Activated naive CD4-positive, alpha-beta T cell treated with anti-CD3 and anti-CD28 coated beads, Interleukin-2, amount 10 ng/mL, durations not matched to agents 7 days and 5 days (primary cell): Measurements from ENCODE around the gene LRRC3.

Experiments
- CTCF ChIA-PET: fragments of 350-600 bp; sonication (Branson Sonifier 250); formaldehyde crosslinking; loops from one replicate; lab custom pipeline; 2021; ENCODE audit warnings: antibody characterized with exemption; lab: Charles Lee
- DNase-seq: peaks from one replicate; pipeline ENCODE4 v3.0.0-alpha.2; 2020
- H3K27ac Mint-ChIP-seq: one replicate; pipeline ENCODE4 v1.8.0; 2021; ENCODE audit warnings: mild to moderate bottlenecking, moderate library complexity, mixed read lengths
- H3K27me3 Mint-ChIP-seq: one replicate; pipeline ENCODE4 v1.8.0; 2021; ENCODE audit warnings: mild to moderate bottlenecking, mixed read lengths
- H3K36me3 Mint-ChIP-seq: one replicate; pipeline ENCODE4 v1.8.0; 2021; ENCODE audit warnings: mixed read lengths
- H3K4me1 Mint-ChIP-seq: one replicate; pipeline ENCODE4 v1.8.0; 2021; ENCODE audit warnings: mixed read lengths
- H3K4me3 Mint-ChIP-seq: one replicate; pipeline ENCODE4 v1.8.0; 2021; ENCODE audit warnings: mild to moderate bottlenecking, moderate library complexity, mixed read lengths
- H3K9me3 Mint-ChIP-seq: one replicate; pipeline ENCODE4 v1.8.0; 2021; ENCODE audit warnings: mixed read lengths

The LRRC3 gene

GRCh38 chr21:44429894-44430293 lies 25.4 kb upstream of the LRRC3 start:
- Mint-ChIP-seq H3K36me3 (peaks cover 18% of the 10 kb centered on the region), H3K4me1 (no peaks in the 10 kb centered on the region), H3K9me3 (peaks cover 17% of the 10 kb centered on the region), H3K27me3 (peaks cover 5% of the 10 kb centered on the region), H3K4me3 (no peak overlapping the region), H3K27ac (no peak overlapping the region)
- CTCF ChIA-PET = no interaction called here
- DNase-seq = no peak

GRCh38 chr21:44431300-44431699 lies 24.0 kb upstream of the LRRC3 start:
- no peak overlapping the region for H3K27ac Mint-ChIP-seq
- CTCF ChIA-PET = interaction anchor here (0.7 kb wide), 1 partner anchor 78 kb away, joined by 3 read pairs; the partner anchor contains the start of gene TRPM2
- peaks cover 5% of the 10 kb centered on the region for H3K27me3 Mint-ChIP-seq
- H3K4me3 Mint-ChIP-seq = no peak overlapping the region
- H3K9me3 Mint-ChIP-seq = peaks cover 17% of the 10 kb centered on the region
- H3K4me1 Mint-ChIP-seq = no peaks in the 10 kb centered on the region
- H3K36me3 Mint-ChIP-seq = peaks cover 23% of the 10 kb centered on the region
- DNase-seq = peak; percentile 3

- Mint-ChIP-seq H3K4me1 (no peaks in the 10 kb centered on the region), H3K27ac (no peak overlapping the region), H3K9me3 (peaks cover 13% of the 10 kb centered on the region), H3K4me3 (no peak overlapping the region), H3K36me3 (peaks cover 15% of the 10 kb centered on the region), H3K27me3 (peaks cover 5% of the 10 kb centered on the region)
- peak; percentile 14 for DNase-seq
- CTCF ChIA-PET = no interaction called here
These were observed 22.2 kb upstream of the LRRC3 start for GRCh38 chr21:44432841-44433790.

GRCh38 chr21:44433791-44434567 lies 21.3 kb upstream of the LRRC3 start:
- peaks cover 10% of the 10 kb centered on the region for H3K9me3 Mint-ChIP-seq

GRCh38 chr21:44434568-44434925 lies 20.8 kb upstream of the LRRC3 start:
- peaks cover 5% of the 10 kb centered on the region for H3K27me3 Mint-ChIP-seq
- H3K4me1 Mint-ChIP-seq = no peaks in the 10 kb centered on the region
- peaks cover 15% of the 10 kb centered on the region for H3K36me3 Mint-ChIP-seq
- H3K27ac Mint-ChIP-seq = no peak overlapping the region
- peak; percentile 14 for DNase-seq
- CTCF ChIA-PET = no interaction called here
- peaks cover 10% of the 10 kb centered on the region for H3K9me3 Mint-ChIP-seq
- no peak overlapping the region for H3K4me3 Mint-ChIP-seq

More at GRCh38 chr21:44433791-44434567, 21.3 kb upstream of the LRRC3 start:
- no peak overlapping the region for H3K27ac Mint-ChIP-seq
- H3K4me3 Mint-ChIP-seq = no peak overlapping the region
- H3K36me3 Mint-ChIP-seq = peaks cover 13% of the 10 kb centered on the region
- peaks cover 5% of the 10 kb centered on the region for H3K27me3 Mint-ChIP-seq
- no peaks in the 10 kb centered on the region for H3K4me1 Mint-ChIP-seq
- DNase-seq = peak; percentile 16
- CTCF ChIA-PET = no interaction called here

GRCh38 chr21:44434936-44435635 lies 20.2 kb upstream of the LRRC3 start:
- DNase-seq = peak; percentile 12
- Mint-ChIP-seq H3K36me3 (peaks cover 12% of the 10 kb centered on the region), H3K9me3 (peaks cover 5% of the 10 kb centered on the region), H3K4me1 (no peaks in the 10 kb centered on the region), H3K27ac (no peak overlapping the region), H3K4me3 (no peak overlapping the region), H3K27me3 (peaks cover 5% of the 10 kb centered on the region)
- CTCF ChIA-PET = no interaction called here

GRCh38 chr21:44436111-44436611 lies 19.1 kb upstream of the LRRC3 start:
- peaks cover 5% of the 10 kb centered on the region for H3K27me3 Mint-ChIP-seq
- no peak overlapping the region for H3K4me3 Mint-ChIP-seq
- peaks cover 10% of the 10 kb centered on the region for H3K36me3 Mint-ChIP-seq
- CTCF ChIA-PET = no interaction called here
- H3K4me1 Mint-ChIP-seq = no peaks in the 10 kb centered on the region
- peak; percentile 17 for DNase-seq
- no peak overlapping the region for H3K27ac Mint-ChIP-seq
- peaks cover 3% of the 10 kb centered on the region for H3K9me3 Mint-ChIP-seq

- H3K4me1 Mint-ChIP-seq = no peaks in the 10 kb centered on the region
- H3K27ac Mint-ChIP-seq = no peak overlapping the region
- CTCF ChIA-PET = no interaction called here
These were observed 18.4 kb upstream of the LRRC3 start for GRCh38 chr21:44436958-44437357.

GRCh38 chr21:44437371-44437695 lies 18.0 kb upstream of the LRRC3 start:
- Mint-ChIP-seq H3K9me3 (no peaks in the 10 kb centered on the region), H3K4me3 (no peak overlapping the region), H3K27ac (no peak overlapping the region), H3K27me3 (peaks cover 1% of the 10 kb centered on the region), H3K4me1 (no peaks in the 10 kb centered on the region), H3K36me3 (peaks cover 8% of the 10 kb centered on the region)
- DNase-seq = no peak
- CTCF ChIA-PET = no interaction called here

More at GRCh38 chr21:44436958-44437357, 18.4 kb upstream of the LRRC3 start:
- Mint-ChIP-seq H3K4me3 (no peak overlapping the region), H3K9me3 (no peaks in the 10 kb centered on the region), H3K36me3 (peaks cover 10% of the 10 kb centered on the region), H3K27me3 (peaks cover 5% of the 10 kb centered on the region)
- no peak for DNase-seq

GRCh38 chr21:44437696-44438431 lies 17.4 kb upstream of the LRRC3 start:
- no peaks in the 10 kb centered on the region for H3K9me3 Mint-ChIP-seq
- H3K27me3 Mint-ChIP-seq = no peaks in the 10 kb centered on the region
- CTCF ChIA-PET = no interaction called here
- peaks cover 8% of the 10 kb centered on the region for H3K36me3 Mint-ChIP-seq
- no peak for DNase-seq
- no peak overlapping the region for H3K27ac Mint-ChIP-seq
- no peak overlapping the region for H3K4me3 Mint-ChIP-seq
- no peaks in the 10 kb centered on the region for H3K4me1 Mint-ChIP-seq

- CTCF ChIA-PET = no interaction called here
- H3K27ac Mint-ChIP-seq = no peak overlapping the region
- H3K36me3 Mint-ChIP-seq = peaks cover 8% of the 10 kb centered on the region
- H3K4me1 Mint-ChIP-seq = no peaks in the 10 kb centered on the region
- H3K9me3 Mint-ChIP-seq = no peaks in the 10 kb centered on the region
- H3K27me3 Mint-ChIP-seq = no peaks in the 10 kb centered on the region
- H3K4me3 Mint-ChIP-seq = no peak overlapping the region
- no peak for DNase-seq
These were observed 16.6 kb upstream of the LRRC3 start for GRCh38 chr21:44438531-44439210.

- no peaks in the 10 kb centered on the region for H3K27me3 Mint-ChIP-seq
- CTCF ChIA-PET = no interaction called here
- H3K4me3 Mint-ChIP-seq = no peak overlapping the region
- no peak overlapping the region for H3K27ac Mint-ChIP-seq
- DNase-seq = no peak
- H3K4me1 Mint-ChIP-seq = no peaks in the 10 kb centered on the region
- H3K9me3 Mint-ChIP-seq = no peaks in the 10 kb centered on the region
- H3K36me3 Mint-ChIP-seq = peaks cover 8% of the 10 kb centered on the region
These were observed 16.1 kb upstream of the LRRC3 start for GRCh38 chr21:44439211-44439600.
